ENCODE measurements around the gene GRB2.

Gene GRB2

GRCh38 chr17:75316253-75316652 is 89.2 kb downstream of the GRB2 start:
- no peak overlapping the region for H3K4me3 ChIP-seq (ENCODE audit: low read depth, low read length)
- TF ChIP-seq, protein P1, sequence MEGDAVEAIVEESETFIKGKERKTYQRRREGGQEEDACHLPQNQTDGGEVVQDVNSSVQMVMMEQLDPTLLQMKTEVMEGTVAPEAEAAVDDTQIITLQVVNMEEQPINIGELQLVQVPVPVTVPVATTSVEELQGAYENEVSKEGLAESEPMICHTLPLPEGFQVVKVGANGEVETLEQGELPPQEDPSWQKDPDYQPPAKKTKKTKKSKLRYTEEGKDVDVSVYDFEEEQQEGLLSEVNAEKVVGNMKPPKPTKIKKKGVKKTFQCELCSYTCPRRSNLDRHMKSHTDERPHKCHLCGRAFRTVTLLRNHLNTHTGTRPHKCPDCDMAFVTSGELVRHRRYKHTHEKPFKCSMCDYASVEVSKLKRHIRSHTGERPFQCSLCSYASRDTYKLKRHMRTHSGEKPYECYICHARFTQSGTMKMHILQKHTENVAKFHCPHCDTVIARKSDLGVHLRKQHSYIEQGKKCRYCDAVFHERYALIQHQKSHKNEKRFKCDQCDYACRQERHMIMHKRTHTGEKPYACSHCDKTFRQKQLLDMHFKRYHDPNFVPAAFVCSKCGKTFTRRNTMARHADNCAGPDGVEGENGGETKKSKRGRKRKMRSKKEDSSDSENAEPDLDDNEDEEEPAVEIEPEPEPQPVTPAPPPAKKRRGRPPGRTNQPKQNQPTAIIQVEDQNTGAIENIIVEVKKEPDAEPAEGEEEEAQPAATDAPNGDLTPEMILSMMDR (IDR thresholded peaks at IDR 0.05; ENCODE audit: control insufficient read depth, extremely low read depth, insufficient read depth) = no peak
- DNase-seq (ENCODE audit: low read depth) = no peak

DNA sequence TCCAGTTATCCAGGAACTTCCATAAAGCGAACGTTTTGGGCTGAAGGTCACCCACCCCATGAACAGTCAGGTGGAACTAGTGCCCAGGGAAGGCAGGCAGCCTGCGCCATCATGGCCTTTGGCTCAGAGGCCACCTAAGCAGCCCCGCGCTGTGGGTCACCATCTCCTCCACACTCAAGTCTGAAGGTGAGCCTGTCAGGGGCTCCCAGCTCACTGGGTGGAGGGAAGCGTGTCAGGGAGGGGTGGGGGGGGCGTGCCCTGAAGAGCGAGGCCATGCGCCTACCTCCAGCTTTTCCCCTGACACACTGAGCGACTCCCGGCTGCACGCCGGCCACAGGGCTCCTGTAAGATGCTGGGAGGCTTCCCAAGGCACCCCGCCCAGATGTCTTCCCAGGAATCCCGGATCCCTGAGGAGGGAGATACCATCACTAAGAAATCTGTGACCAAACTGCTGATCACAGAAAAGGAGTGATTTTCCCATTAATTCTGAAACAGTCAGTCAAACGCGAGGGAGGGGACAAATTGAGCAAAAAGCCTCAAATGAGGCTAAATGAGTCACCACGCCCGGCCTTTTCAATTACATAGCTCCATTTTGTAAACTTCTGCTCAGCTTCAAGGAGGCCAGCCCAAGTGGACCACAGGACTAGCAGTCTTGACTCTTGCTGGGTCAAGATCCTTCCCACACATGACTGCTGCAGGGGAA is 89.8 kb downstream of the GRB2 start:
- TF ChIP-seq, protein P1 (IDR thresholded peaks at IDR 0.05; ENCODE audit: control insufficient read depth, extremely low read depth, insufficient read depth) = no peak
- no peak overlapping the region for H3K4me3 ChIP-seq (ENCODE audit: low read depth, low read length)
- no peak for DNase-seq (ENCODE audit: low read depth)

DNA sequence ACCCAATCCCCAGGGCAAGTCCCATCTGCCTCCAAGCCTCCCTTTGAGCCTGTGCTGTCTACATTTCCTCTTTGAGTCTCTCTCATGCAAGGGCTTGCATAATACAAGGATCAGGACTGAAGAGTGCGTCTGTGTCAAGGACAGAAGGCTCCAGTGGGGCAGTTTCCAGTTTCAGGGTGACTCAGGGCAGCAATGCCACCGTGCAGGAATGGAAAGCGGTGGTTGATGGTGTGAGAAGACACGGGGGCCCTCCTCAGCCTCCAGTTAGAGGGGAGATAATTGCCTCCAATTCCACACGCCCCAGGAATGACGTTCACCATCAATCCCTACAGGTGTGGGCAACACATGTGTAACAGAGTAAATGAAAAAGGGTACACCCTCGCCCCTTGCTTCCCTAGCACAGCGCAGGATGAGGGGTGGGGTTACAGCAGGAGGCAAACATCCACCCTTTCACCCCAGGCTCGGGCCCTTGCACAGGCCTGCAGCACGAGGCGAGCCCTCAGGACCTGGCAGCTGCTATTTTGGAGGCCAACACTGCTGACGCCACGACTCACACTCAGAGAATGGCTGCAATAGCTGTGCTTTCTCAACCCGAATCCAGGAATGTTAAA is 91.4 kb downstream of the GRB2 start:
- TF ChIP-seq, protein P1 (IDR thresholded peaks at IDR 0.05; ENCODE audit: control insufficient read depth, extremely low read depth, insufficient read depth) = no peak
- no peak overlapping the region for H3K4me3 ChIP-seq (ENCODE audit: low read depth, low read length)
- DNase-seq (ENCODE audit: low read depth) = no peak

DNA sequence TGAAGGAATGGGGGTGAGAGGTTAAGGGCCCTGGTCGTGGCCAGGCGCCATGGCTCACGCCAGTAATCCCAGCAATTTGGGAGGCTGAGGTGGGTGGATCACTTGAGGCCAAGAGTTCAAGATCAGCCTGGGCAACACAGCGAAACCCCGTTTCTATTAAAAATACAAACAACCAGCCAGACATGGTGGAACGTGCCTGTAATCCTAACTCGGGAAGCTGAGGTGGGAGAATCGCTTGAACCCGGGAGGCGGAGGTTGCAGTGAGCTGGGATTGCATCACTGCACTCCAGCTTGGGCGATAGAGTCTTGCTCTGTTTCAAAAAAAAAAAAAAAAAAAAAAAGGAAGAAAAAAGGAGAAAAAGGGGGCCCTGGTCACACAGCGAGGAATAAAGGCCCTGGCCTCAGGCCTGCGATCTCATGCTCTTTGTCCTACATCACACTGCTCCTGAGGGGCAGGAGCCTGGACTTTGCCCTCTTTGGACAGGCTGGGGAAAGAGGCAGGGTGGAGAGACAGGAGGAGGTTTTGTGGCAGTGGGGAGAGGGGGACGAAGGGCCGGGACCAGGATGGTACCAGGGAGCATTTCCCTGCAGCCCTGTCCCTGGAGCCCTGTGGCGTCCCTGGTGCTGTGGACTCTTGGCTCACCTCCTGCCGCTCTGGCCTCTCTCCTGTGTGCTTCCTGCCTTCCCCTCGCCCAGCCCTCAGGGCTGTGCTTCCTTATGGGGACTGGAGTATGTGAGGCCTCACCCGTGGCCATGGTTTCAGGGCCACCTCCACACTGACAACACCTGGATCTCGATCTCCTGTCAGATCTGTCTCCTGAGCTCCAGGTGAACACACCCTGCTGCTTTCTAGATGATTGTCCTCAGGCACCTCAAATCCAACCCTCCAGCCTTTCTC is 96.5 kb downstream of the GRB2 start:
- DNase-seq (ENCODE audit: low read depth) = no peak
- no peak overlapping the region for H3K4me3 ChIP-seq (ENCODE audit: low read depth, low read length)
- TF ChIP-seq, protein P1 (IDR thresholded peaks at IDR 0.05; ENCODE audit: control insufficient read depth, extremely low read depth, insufficient read depth) = no peak

DNA sequence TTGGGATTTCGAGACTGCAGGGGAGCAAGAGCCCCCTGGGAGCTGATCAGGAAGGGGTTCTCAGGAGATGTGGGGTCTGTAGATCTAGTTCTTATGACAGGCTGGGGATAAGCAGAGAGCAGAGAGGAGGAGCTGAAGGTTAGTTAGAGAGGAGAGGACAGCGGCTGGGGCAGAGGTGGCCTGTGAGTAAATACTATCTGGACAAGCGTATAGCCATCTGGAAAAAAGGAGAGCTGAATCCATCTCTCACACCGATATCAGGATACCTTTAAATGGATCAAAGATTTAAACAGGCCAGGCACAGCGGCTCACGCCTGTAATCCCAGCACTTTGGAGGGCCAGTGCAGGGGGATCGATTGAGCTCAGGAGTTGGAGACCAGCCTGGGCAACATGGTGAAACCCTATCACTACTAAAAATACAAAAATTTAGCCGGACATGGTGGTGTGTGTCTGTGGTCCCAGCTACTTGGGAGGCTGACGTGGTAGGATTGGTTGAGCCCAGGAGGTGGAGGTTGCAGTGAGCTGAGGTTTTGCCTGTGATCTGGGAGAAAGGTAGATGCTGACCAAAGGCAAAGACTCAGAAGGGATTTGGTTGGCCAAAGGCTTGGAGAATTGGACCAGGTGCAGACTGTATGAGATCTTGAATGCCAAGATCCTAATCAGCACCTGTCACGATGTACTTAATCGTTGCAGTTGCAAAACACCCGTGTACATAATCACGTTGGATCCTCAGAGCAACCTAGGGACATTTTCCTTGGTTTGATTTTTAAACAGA is 97.3 kb downstream of the GRB2 start:
- TF ChIP-seq, protein P1 (IDR thresholded peaks at IDR 0.05; ENCODE audit: control insufficient read depth, extremely low read depth, insufficient read depth) = no peak
- DNase-seq (ENCODE audit: low read depth) = no peak
- no peak overlapping the region for H3K4me3 ChIP-seq (ENCODE audit: low read depth, low read length)

- H3K4me3 ChIP-seq (ENCODE audit: low read depth, low read length) = no peak overlapping the region
- TF ChIP-seq, protein P1 (IDR thresholded peaks at IDR 0.05; ENCODE audit: control insufficient read depth, extremely low read depth, insufficient read depth) = no peak
- no peak for DNase-seq (ENCODE audit: low read depth)
Observed at GRCh38 chr17:75301502-75302206, 103.8 kb downstream of the GRB2 start.
